Neural progenitor cell (in vitro differentiated cells): ENCODE data around the gene KRT26.
A peak's percentile ranks its signal among the peaks of the same experiment; 100 is the strongest.

ENCODE experiments used
- EZH2 ChIP-seq: fragments of 200-600 bp; sonication (generic); IDR thresholded peaks from 2 replicates; pipeline ENCODE4 v1.6.1; 2017; ENCODE audit warnings: antibody characterized with exemption, mild to moderate bottlenecking, moderate library complexity
- TF ChIP-seq, protein P1 (sequence below): fragments of 200-600 bp; sonication (generic); IDR thresholded peaks from 2 replicates; pipeline ENCODE4 v1.5.1; 2017; ENCODE audit warnings: antibody characterized with exemption, mild to moderate bottlenecking

DNA sequence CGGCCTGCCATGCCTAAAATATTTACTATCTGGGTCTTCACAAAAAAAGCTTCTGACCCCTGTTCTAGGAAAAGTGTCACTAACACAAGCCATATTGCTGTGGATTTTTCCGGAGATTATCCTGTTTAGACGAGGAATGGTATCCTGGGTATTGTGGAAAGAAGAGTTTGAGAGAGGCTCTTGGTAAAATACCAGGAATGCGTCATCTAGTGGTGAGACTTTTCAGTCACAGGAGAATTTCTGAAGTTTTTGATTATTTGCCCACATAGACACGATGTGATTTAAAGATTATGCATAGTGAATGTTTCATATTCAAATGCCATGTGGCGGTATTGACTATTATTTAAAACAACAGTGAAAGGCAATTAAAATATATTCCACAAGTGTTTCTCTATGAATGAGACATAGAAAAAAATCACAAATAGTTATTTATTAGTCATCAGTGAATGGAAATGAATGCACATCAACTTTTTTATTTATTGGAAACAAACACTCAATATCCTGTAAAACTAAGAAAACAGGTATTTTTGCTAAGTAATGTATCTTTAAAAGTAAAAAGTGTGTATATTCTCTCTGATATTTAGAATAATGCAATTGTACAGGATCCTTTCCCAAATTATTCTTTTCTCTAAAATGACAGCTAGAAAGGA is 19.9 kb upstream of the KRT26 start:
- TF ChIP-seq, protein P1, sequence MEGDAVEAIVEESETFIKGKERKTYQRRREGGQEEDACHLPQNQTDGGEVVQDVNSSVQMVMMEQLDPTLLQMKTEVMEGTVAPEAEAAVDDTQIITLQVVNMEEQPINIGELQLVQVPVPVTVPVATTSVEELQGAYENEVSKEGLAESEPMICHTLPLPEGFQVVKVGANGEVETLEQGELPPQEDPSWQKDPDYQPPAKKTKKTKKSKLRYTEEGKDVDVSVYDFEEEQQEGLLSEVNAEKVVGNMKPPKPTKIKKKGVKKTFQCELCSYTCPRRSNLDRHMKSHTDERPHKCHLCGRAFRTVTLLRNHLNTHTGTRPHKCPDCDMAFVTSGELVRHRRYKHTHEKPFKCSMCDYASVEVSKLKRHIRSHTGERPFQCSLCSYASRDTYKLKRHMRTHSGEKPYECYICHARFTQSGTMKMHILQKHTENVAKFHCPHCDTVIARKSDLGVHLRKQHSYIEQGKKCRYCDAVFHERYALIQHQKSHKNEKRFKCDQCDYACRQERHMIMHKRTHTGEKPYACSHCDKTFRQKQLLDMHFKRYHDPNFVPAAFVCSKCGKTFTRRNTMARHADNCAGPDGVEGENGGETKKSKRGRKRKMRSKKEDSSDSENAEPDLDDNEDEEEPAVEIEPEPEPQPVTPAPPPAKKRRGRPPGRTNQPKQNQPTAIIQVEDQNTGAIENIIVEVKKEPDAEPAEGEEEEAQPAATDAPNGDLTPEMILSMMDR, result peak; percentile 82
- TF ChIP-seq EZH2, result no peak
